Natural killer cell (primary cell): ENCODE measurements around the gene AKR1C3. TPM values are rescaled to one million over a fixed set of nuclear protein-coding genes. Genes with fewer than 3 reads are reported as not detected.
"Not testable (repeated sequence)": the region's sequence is repeated elsewhere in the genome, so short reads cannot be mapped to it uniquely, and the experiment has no call there.

ENCODE experiments used
- ATAC-seq, 3 donors: fragments of 150-1000 bp in 2 of 3; fragments of 200-7000 bp in 1 of 3; cut with Tn5 transposase; 1 replicate in 1 of 3; 2 replicates in 2 of 3; pipeline ENCODE4 v1.10.0; 2021; ENCODE audit warnings: mild to moderate bottlenecking in 2 of 3, moderate library complexity in 2 of 3
- DNase-seq, 2 donors: peaks; one replicate each; pipeline versions ENCODE4 v3.0.0 to v3.0.0-alpha.2; 2013 to 2021; ENCODE audit warnings: mixed read lengths in 1 of 2
- H3K27ac ChIP-seq: one replicate; pipeline ENCODE4 v1.5.1; 2013; ENCODE audit warnings: mild to moderate bottlenecking, low read length
- H3K27me3 ChIP-seq: one replicate; pipeline ENCODE4 v1.6.1; 2013; ENCODE audit warnings: low read length; ENCODE audit not compliant: control insufficient read depth, insufficient read depth
- H3K36me3 ChIP-seq: one replicate; pipeline ENCODE4 v1.6.1; 2013; ENCODE audit warnings: low read length; ENCODE audit not compliant: control insufficient read depth, insufficient read depth
- H3K4me1 ChIP-seq: one replicate; pipeline ENCODE4 v1.6.1; 2013; ENCODE audit warnings: low read length; ENCODE audit not compliant: control insufficient read depth, insufficient read depth
- H3K4me3 ChIP-seq: one replicate; pipeline ENCODE4 v1.5.1; 2013; ENCODE audit warnings: low read length
- H3K9me3 ChIP-seq: one replicate; pipeline ENCODE4 v1.6.1; 2013; ENCODE audit warnings: low read length; ENCODE audit not compliant: control insufficient read depth, insufficient read depth
- H3K27ac Mint-ChIP-seq, 2 donors: one replicate each; pipeline ENCODE4 v1.8.0; 2022; ENCODE audit warnings: mild to moderate bottlenecking in 2 of 2, mixed read lengths in 2 of 2, moderate library complexity in 1 of 2
- H3K27me3 Mint-ChIP-seq, 2 donors: one replicate each; pipeline ENCODE4 v1.8.0; 2022; ENCODE audit warnings: low read depth in 2 of 2, mixed read lengths in 2 of 2
- H3K36me3 Mint-ChIP-seq: one replicate; pipeline ENCODE4 v1.8.0; 2022; ENCODE audit warnings: mixed read lengths
- H3K4me1 Mint-ChIP-seq, 2 donors: one replicate each; pipeline ENCODE4 v1.8.0; 2022; ENCODE audit warnings: mixed read lengths in 2 of 2
- H3K4me3 Mint-ChIP-seq: one replicate; pipeline ENCODE4 v1.8.0; 2022; ENCODE audit warnings: mild to moderate bottlenecking, moderate library complexity, mixed read lengths
- H3K9me3 Mint-ChIP-seq, 2 donors: one replicate each; pipeline ENCODE4 v1.8.0; 2022; ENCODE audit warnings: mixed read lengths in 2 of 2
- WGBS: methylation state at CpG from one replicate; pipeline ENCODE4 v1.1.7; 2013; ENCODE audit warnings: missing lambda C conversion rate; ENCODE audit not compliant: insufficient coverage; 5-methylcytosine and 5-hydroxymethylcytosine counted together
- intact Hi-C: fragments of 100-400 bp; cut with micrococcal nuclease; formaldehyde crosslinking; loops from one replicate; pipeline ENCODE4 v1.14.2; 2022
- total RNA-seq, 4 donors: library from RNA; stranded (reverse); fragments of 120-200 nt in 1 of 4; gene quantifications; one replicate each; pipeline versions ENCODE4 v1.2.3 to v1.2.4, GENCODE V29; 2013 to 2022
- TF ChIP-seq, protein P1 (sequence below): fragments of 200-600 bp; IDR thresholded peaks from one replicate; pipeline ENCODE4 v1.8.0; 2022; ENCODE audit warnings: antibody characterized with exemption

AKR1C3 gene
- total RNA-seq, 3 donors from 2014 or later (not counting 1 experiment from before 2014, with no cell fraction given): 77.5 to 140 (median 137) TPM

DNA sequence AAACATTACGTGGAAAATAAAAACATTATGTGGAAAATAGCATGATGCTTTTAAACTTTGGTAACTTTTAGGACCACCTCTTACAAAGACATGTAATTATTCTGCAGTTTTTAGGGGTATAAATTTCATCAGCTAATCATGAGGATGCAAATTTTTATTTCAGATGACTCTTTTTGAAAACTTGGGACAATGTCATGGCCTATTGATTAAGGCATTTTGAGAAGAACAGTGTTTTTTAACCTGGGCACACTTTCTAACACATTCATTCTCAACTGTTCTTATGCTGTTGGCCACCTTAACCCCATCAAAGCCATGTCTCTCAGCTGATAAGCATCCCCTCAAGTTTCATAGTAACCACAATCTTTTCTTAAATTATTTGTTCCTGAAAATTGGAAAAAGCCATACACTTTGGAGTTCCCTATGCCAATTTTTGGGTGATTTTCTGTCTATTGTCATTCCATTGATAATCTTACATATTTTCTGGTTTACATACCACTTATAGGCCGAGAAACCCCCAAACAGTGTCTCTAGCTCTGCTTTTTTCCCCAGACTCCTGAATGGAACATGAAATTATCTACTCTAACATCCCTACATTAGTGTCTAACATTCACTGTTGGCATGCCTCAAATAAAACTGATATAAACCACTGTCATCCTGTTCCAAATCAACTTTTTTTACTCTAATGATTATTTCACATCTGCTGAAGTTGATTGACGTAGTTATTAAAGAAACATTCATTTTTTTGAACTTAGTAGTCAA is 14.6 kb downstream of the AKR1C3 start:
- 35% methylated on average over 1 of the region's 3 CpGs for WGBS
- H3K9me3 ChIP-seq: no peaks in the 10 kb centered on the region
- Mint-ChIP-seq H3K36me3 (peaks cover 41% of the 10 kb centered on the region), H3K27me3 (no peaks in the 10 kb centered on the region), H3K4me1 (peaks cover 42 to 45% of the 10 kb centered on the region in 2 donors), H3K4me3 (no peak overlapping the region), H3K9me3 (peaks cover 3 to 5% of the 10 kb centered on the region in 2 donors), H3K27ac (peak overlapping the region; percentile 80)
- DNase-seq: no peak
- intact Hi-C loops: no loop called here
- peaks cover 25% of the 10 kb centered on the region for H3K36me3 ChIP-seq
- no peak overlapping the region for H3K27ac ChIP-seq
- no peak overlapping the region for H3K4me3 ChIP-seq
- H3K4me1 ChIP-seq: peaks cover 3% of the 10 kb centered on the region
- TF ChIP-seq, protein P1, sequence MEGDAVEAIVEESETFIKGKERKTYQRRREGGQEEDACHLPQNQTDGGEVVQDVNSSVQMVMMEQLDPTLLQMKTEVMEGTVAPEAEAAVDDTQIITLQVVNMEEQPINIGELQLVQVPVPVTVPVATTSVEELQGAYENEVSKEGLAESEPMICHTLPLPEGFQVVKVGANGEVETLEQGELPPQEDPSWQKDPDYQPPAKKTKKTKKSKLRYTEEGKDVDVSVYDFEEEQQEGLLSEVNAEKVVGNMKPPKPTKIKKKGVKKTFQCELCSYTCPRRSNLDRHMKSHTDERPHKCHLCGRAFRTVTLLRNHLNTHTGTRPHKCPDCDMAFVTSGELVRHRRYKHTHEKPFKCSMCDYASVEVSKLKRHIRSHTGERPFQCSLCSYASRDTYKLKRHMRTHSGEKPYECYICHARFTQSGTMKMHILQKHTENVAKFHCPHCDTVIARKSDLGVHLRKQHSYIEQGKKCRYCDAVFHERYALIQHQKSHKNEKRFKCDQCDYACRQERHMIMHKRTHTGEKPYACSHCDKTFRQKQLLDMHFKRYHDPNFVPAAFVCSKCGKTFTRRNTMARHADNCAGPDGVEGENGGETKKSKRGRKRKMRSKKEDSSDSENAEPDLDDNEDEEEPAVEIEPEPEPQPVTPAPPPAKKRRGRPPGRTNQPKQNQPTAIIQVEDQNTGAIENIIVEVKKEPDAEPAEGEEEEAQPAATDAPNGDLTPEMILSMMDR: no peak
- H3K27me3 ChIP-seq: no peaks in the 10 kb centered on the region
- ATAC-seq: no peak

DNA sequence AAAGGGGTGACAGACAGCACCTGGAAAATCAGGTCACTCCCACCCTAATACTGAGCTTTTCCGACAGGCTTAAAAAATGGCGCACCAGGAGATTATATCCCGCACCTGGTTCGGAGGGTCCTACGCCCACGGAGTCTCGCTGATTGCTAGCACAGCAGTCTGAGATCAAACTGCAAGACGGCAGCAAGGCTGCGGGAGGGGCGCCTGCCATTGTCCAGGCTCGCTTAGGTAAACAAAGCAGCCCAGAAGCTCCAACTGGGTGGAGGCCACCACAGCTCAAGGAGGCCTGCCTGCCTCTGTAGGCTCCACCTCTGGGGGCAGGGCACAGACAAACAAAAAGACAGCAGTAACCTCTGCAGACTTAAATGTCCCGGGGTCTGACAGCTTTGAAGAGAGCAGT is 15.6 kb downstream of the AKR1C3 start:
- H3K4me3 Mint-ChIP-seq, H3K4me3 ChIP-seq, ATAC-seq, H3K9me3 Mint-ChIP-seq, H3K4me1 ChIP-seq, H3K27me3 Mint-ChIP-seq, DNase-seq, H3K27ac ChIP-seq, H3K27me3 ChIP-seq, intact Hi-C loops, H3K9me3 ChIP-seq: not testable (repeated sequence)
- Mint-ChIP-seq H3K27ac (peak overlapping the region in 1 of 2 donors; percentile 80), H3K36me3 (peaks cover 32% of the 10 kb centered on the region), H3K4me1 (peaks cover 31 to 37% of the 10 kb centered on the region in 2 donors)
- H3K36me3 ChIP-seq: peaks cover 22% of the 10 kb centered on the region
- 95% methylated on average over 9 of the region's 12 CpGs for WGBS

DNA sequence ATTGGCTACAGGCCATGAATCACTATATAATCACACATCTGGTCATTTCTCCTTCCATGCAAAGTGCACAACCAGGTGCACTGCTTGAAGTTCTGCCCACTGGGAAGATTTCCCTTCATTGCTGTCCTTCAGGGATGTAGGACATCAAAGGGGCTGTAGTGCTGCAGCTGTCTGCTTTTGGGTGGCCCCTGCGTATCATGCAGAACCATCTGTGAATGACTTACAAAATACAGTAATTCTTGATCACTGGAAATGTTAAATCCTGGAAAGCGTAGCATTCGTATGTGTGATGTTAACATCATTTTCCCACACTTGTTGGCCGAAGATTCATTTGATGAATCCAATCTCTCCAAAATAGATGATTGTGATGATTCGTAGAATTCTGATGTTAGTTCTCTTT is 22.4 kb downstream of the AKR1C3 start:
- Histone ChIP-seq H3K36me3 (no peaks in the 10 kb centered on the region), H3K9me3 (no peaks in the 10 kb centered on the region), H3K4me3 (no peak overlapping the region), H3K27ac (no peak overlapping the region), H3K4me1 (no peaks in the 10 kb centered on the region), H3K27me3 (no peaks in the 10 kb centered on the region)
- peaks cover 6% of the 10 kb centered on the region for H3K36me3 Mint-ChIP-seq
- intact Hi-C loops: no loop called here
- no peaks in the 10 kb centered on the region for H3K27me3 Mint-ChIP-seq
- no peak for ATAC-seq
- peak overlapping the region in 1 of 2 donors; percentile 2 for H3K27ac Mint-ChIP-seq
- H3K4me3 Mint-ChIP-seq: no peak overlapping the region
- DNase-seq: no peak
- H3K4me1 Mint-ChIP-seq: peaks cover 18 to 19% of the 10 kb centered on the region in 2 donors
- H3K9me3 Mint-ChIP-seq: peaks cover 0 to 2% of the 10 kb centered on the region in 2 donors
- WGBS: 50% methylated on average over 1 of the region's 5 CpGs
- TF ChIP-seq, protein P1: no peak

DNA sequence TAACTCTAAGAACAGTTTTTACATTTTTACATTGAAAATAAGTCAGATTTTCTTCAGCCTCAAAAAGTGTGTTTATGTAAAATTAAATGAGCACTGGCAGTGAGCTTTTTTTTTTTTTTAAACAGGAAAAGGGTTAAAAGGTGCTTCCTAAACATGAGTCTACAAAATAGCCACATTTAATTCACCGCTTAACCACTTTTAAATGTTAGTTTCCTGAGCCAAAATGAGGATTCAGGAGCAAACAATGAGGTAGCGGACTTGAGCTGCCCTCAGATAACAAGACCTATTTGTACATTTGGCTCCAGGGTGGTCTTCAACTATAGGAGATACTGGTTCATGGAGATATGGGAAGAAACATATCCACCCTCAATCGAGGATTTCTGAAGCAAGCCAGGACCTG is 22.8 kb downstream of the AKR1C3 start:
- H3K4me1 Mint-ChIP-seq: peaks cover 18 to 19% of the 10 kb centered on the region in 2 donors
- no peaks in the 10 kb centered on the region for H3K27me3 Mint-ChIP-seq
- no peak overlapping the region for H3K27ac ChIP-seq
- DNase-seq (no peak), ATAC-seq (no peak)
- H3K9me3 Mint-ChIP-seq: peaks cover 0 to 2% of the 10 kb centered on the region in 2 donors
- intact Hi-C loops: no loop called here
- H3K27ac Mint-ChIP-seq: peak overlapping the region in 1 of 2 donors; percentile 2
- H3K36me3 ChIP-seq: no peaks in the 10 kb centered on the region
- no peak overlapping the region for H3K4me3 Mint-ChIP-seq
- no peaks in the 10 kb centered on the region for H3K4me1 ChIP-seq
- 14% methylated on average over 2 of the region's 3 CpGs for WGBS
- no peaks in the 10 kb centered on the region for H3K9me3 ChIP-seq
- no peaks in the 10 kb centered on the region for H3K27me3 ChIP-seq
- no peak overlapping the region for H3K4me3 ChIP-seq
- TF ChIP-seq, protein P1: no peak
- H3K36me3 Mint-ChIP-seq: peaks cover 6% of the 10 kb centered on the region

DNA sequence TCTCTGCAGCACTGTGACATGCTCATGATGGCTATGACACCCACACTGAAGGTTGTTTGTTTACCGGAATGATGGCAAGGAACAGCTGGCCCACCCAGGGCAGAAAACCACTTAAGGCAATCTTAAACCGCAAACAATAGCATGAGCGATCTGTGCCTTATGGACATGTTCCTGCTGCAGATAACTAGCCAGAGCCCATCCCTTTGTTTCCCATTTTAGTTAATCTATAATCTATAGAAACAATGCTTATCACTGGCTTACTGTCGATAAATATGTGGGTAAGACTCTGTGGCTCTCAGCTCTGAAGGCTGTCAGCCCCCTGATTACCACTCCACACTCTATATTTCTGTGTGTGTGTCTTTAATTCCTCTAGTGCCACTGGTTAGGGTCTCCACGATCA is 25.8 kb downstream of the AKR1C3 start:
- H3K4me3 ChIP-seq, ATAC-seq, H3K27ac Mint-ChIP-seq, H3K9me3 Mint-ChIP-seq, intact Hi-C loops, H3K36me3 ChIP-seq, H3K4me3 Mint-ChIP-seq, H3K27ac ChIP-seq, H3K9me3 ChIP-seq, H3K27me3 ChIP-seq, H3K27me3 Mint-ChIP-seq, DNase-seq, H3K4me1 ChIP-seq, H3K36me3 Mint-ChIP-seq: not testable (repeated sequence)
- WGBS: 96% methylated on average over 4 of the region's 5 CpGs
- H3K4me1 Mint-ChIP-seq: peaks cover 18 to 19% of the 10 kb centered on the region in 2 donors
